Neuronal stem cell (in vitro differentiated cells): ENCODE measurements around the gene CCDC141.

Experiments
- DNase-seq: peaks from one replicate; pipeline ENCODE4 v3.0.0-alpha.2; 2013; ENCODE audit warnings: low spot score
- H2AFZ ChIP-seq: one replicate; pipeline ENCODE4 v1.6.1; 2013; ENCODE audit warnings: mild to moderate bottlenecking, low read length, inconsistent platforms
- H2AK5ac ChIP-seq: 2 replicates; pipeline ENCODE4 v1.6.1; 2013; ENCODE audit warnings: low read depth, mild to moderate bottlenecking, inconsistent platforms, low read length, moderate library complexity, mixed read lengths
- H2BK120ac ChIP-seq: 2 replicates; pipeline ENCODE4 v1.6.1; 2013; ENCODE audit warnings: low read depth, mild to moderate bottlenecking, inconsistent platforms, low read length, moderate library complexity, mixed read lengths
- H2BK12ac ChIP-seq: one replicate; pipeline ENCODE4 v1.6.1; 2013; ENCODE audit warnings: low read length, inconsistent platforms
- H2BK15ac ChIP-seq: 2 replicates; pipeline ENCODE4 v1.6.1; 2013; ENCODE audit warnings: mild to moderate bottlenecking, low read length, inconsistent platforms, mixed read lengths
- H2BK5ac ChIP-seq: one replicate; pipeline ENCODE4 v1.6.1; 2013; ENCODE audit warnings: inconsistent platforms, mild to moderate bottlenecking, low read length, moderate library complexity
- H3K14ac ChIP-seq: one replicate; pipeline ENCODE4 v1.6.1; 2013; ENCODE audit warnings: low read length, inconsistent platforms
- H3K18ac ChIP-seq: 2 replicates; pipeline ENCODE4 v1.6.1; 2013; ENCODE audit warnings: low read length, inconsistent platforms
- H3K23ac ChIP-seq: 2 replicates; pipeline ENCODE4 v1.6.1; 2013; ENCODE audit warnings: low read depth, mild to moderate bottlenecking, mixed read lengths, low read length, inconsistent platforms; ENCODE audit not compliant: poor library complexity
- H3K27ac ChIP-seq: replicated peaks from 3 replicates; pipeline ENCODE4 v1.5.1; 2013; ENCODE audit warnings: low read length, inconsistent platforms
- H3K27me3 ChIP-seq, 3 experiments: 2 replicates each; pipeline ENCODE4 v1.6.1; 2013; ENCODE audit warnings: low read length in 3 of 3, mild to moderate bottlenecking in 2 of 3, inconsistent platforms in 1 of 3, low read depth in 1 of 3, mixed read lengths in 1 of 3, moderate library complexity in 1 of 3; ENCODE audit not compliant: control insufficient read depth in 3 of 3, insufficient read depth in 3 of 3
- H3K36me3 ChIP-seq, 2 donors: replicated peaks in 1 of 2; 2 replicates each; pipeline ENCODE4 v1.6.1; 2013; ENCODE audit warnings: low read length in 2 of 2; ENCODE audit not compliant: control insufficient read depth in 2 of 2, insufficient read depth in 2 of 2
- H3K4ac ChIP-seq: 2 replicates; pipeline ENCODE4 v1.6.1; 2013; ENCODE audit warnings: inconsistent platforms, mild to moderate bottlenecking, low read length, moderate library complexity
- H3K4me1 ChIP-seq, 2 donors: 1 replicate in 1 of 2; 2 replicates in 1 of 2; pipeline ENCODE4 v1.6.1; 2013; ENCODE audit warnings: low read length in 2 of 2, low read depth in 1 of 2; ENCODE audit not compliant: control insufficient read depth in 2 of 2, insufficient read depth in 1 of 2
- H3K4me2 ChIP-seq: one replicate; pipeline ENCODE4 v1.6.1; 2013; ENCODE audit warnings: mild to moderate bottlenecking, low read length, inconsistent platforms; ENCODE audit not compliant: insufficient read depth, poor library complexity, severe bottlenecking
- H3K4me3 ChIP-seq, 2 donors: 2 replicates each; pipeline ENCODE4 v1.5.1; 2013; ENCODE audit warnings: low read length in 2 of 2, mild to moderate bottlenecking in 2 of 2, inconsistent platforms in 1 of 2, moderate library complexity in 1 of 2
- H3K79me1 ChIP-seq: one replicate; pipeline ENCODE4 v1.6.1; 2013; ENCODE audit warnings: low read depth, mild to moderate bottlenecking, inconsistent platforms, low read length, moderate library complexity
- H3K9ac ChIP-seq: one replicate; pipeline ENCODE4 v1.6.1; 2013; ENCODE audit warnings: mild to moderate bottlenecking, low read depth, low read length, inconsistent platforms; ENCODE audit not compliant: poor library complexity
- H3K9me3 ChIP-seq, 2 donors: replicated peaks in 1 of 2; 2 replicates each; pipeline versions ENCODE3 to v1.6.1; 2013; ENCODE audit warnings: low read length in 2 of 2, mild to moderate bottlenecking in 2 of 2, inconsistent platforms in 1 of 2, low read depth in 1 of 2, mixed read lengths in 1 of 2, moderate library complexity in 1 of 2; ENCODE audit not compliant: control insufficient read depth in 2 of 2, insufficient read depth in 1 of 2
- H4K8ac ChIP-seq: one replicate; pipeline ENCODE4 v1.6.1; 2013; ENCODE audit warnings: low read depth, mild to moderate bottlenecking, inconsistent platforms, low read length, moderate library complexity
- H4K91ac ChIP-seq: one replicate; pipeline ENCODE4 v1.6.1; 2013; ENCODE audit warnings: low read length, low read depth, mild to moderate bottlenecking, inconsistent platforms; ENCODE audit not compliant: poor library complexity
- WGBS, 2 donors: extraction: QIAGEN DNeasy Blood & Tissue Kit; methylation state at CpG; one replicate each; pipeline ENCODE4 v1.1.7; 2013; ENCODE audit warnings: missing lambda C conversion rate in 2 of 2, mixed read lengths in 1 of 2; ENCODE audit not compliant: insufficient read length in 2 of 2, insufficient replicate concordance in 1 of 2; ENCODE audit errors: extremely low coverage in 2 of 2; 5-methylcytosine and 5-hydroxymethylcytosine counted together

Gene CCDC141

DNA sequence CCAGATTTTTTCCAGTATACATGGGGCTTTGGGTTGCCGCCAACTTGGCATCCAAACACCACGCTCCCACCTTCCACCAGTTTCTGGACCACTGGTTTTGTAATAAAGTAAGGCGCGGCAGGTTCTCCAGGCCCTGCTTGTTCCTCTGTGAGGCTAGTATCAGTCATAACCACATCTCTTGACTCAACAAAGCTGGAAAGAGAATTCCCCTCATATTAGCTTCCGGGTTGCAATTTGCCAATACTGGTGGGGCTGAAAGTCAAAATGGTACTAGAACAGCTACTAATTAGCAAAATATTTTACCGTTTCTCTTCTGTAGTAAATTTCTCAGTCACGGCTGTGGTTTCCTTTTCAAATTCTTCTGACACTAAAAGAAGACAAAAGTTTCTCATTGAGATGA is 267.7 kb downstream of the CCDC141 start:
- Histone ChIP-seq H3K4me1 (no peaks in the 10 kb centered on the region), H3K27ac (no peak overlapping the region), H4K91ac (no peak overlapping the region), H3K4ac (no peak overlapping the region), H3K4me2 (no peak overlapping the region), H3K23ac (no peak overlapping the region), H3K9ac (no peak overlapping the region), H3K27me3 (no peaks in the 10 kb centered on the region), H2AFZ (no peak overlapping the region), H3K14ac (no peak overlapping the region), H3K4me3 (no peak overlapping the region), H4K8ac (no peak overlapping the region), H2AK5ac (no peak overlapping the region), H3K79me1 (no peaks in the 10 kb centered on the region), H3K18ac (no peak overlapping the region), H2BK5ac (no peak overlapping the region), H2BK12ac (no peak overlapping the region), H3K9me3 (no peaks in the 10 kb centered on the region), H2BK120ac (no peak overlapping the region), H2BK15ac (no peak overlapping the region), H3K36me3 (no peaks in the 10 kb centered on the region)
- DNase-seq, result no peak
- no CpG with 5 or more reads among the region's 7 CpGs for WGBS, 2 donors
